SU-DHL-6 (cell line): Measurements from ENCODE around the gene RGL2.
"Not testable (repeated sequence)": the region's sequence is repeated elsewhere in the genome, so short reads cannot be mapped to it uniquely, and the experiment has no call there.

Experiments used
- H2AFZ ChIP-seq: fragments of 200-600 bp; sonication (generic); 2 replicates; pipeline ENCODE4 v1.6.1; 2014; ENCODE audit warnings: low read depth, mild to moderate bottlenecking, moderate library complexity, mixed read lengths, antibody characterized with exemption, low read length; ENCODE audit not compliant: severe bottlenecking
- H3F3A ChIP-seq: fragments of 200-600 bp; shearing (Covaris generic); 2 replicates; pipeline ENCODE4 v1.6.0; 2016; ENCODE audit warnings: antibody characterized with exemption, mild to moderate bottlenecking; ENCODE audit not compliant: insufficient read depth
- H3K27ac ChIP-seq: fragments of 200-600 bp; sonication (generic); 2 replicates; pipeline ENCODE4 v1.5.1; 2016; ENCODE audit warnings: low read depth, mild to moderate bottlenecking, low read length, moderate library complexity, mixed read lengths
- H3K27me3 ChIP-seq: fragments of 200-600 bp; sonication (generic), shearing (Covaris generic); 2 replicates; pipeline ENCODE4 v1.6.0; 2014; ENCODE audit warnings: mild to moderate bottlenecking, low read length
- H3K36me3 ChIP-seq: fragments of 200-600 bp; sonication (generic); 2 replicates; pipeline ENCODE4 v1.6.1; 2014; ENCODE audit warnings: mild to moderate bottlenecking, low read length, mixed read lengths
- H3K4me2 ChIP-seq: fragments of 300-600, 200-600 bp; shearing (Covaris generic), sonication (generic); 2 replicates; pipeline ENCODE4 v1.6.0; 2014; ENCODE audit warnings: low read length, low read depth, mild to moderate bottlenecking; ENCODE audit not compliant: poor library complexity, severe bottlenecking
- H3K4me3 ChIP-seq: fragments of 200-600 bp; sonication (generic); 2 replicates; pipeline ENCODE4 v1.5.1; 2014; ENCODE audit warnings: antibody characterized with exemption, low read length, mild to moderate bottlenecking, mixed read lengths; ENCODE audit not compliant: insufficient read depth, poor library complexity, severe bottlenecking
- H3K79me2 ChIP-seq: fragments of 200-600 bp; sonication (generic); 2 replicates; pipeline ENCODE4 v1.6.1; 2014; ENCODE audit warnings: mild to moderate bottlenecking, low read length, moderate library complexity; ENCODE audit not compliant: insufficient read depth
- H3K9ac ChIP-seq: fragments of 200-600 bp; sonication (generic); 2 replicates; pipeline ENCODE4 v1.7.0; 2014; ENCODE audit warnings: mild to moderate bottlenecking, low read length
- H3K9me2 ChIP-seq: fragments of 200-600 bp; sonication (generic); replicated peaks from 2 replicates; pipeline ENCODE4 v1.6.1; 2014; ENCODE audit warnings: low read length; ENCODE audit not compliant: insufficient read depth
- H3K9me3 ChIP-seq: fragments of 200-600 bp; sonication (generic); 2 replicates; pipeline ENCODE4 v1.6.1; 2014; ENCODE audit warnings: low read length, mixed read lengths; ENCODE audit not compliant: insufficient read depth
- H4K20me1 ChIP-seq: fragments of 200-600 bp; sonication (generic); 2 replicates; pipeline ENCODE4 v1.6.1; 2014; ENCODE audit warnings: low read depth, mild to moderate bottlenecking, antibody characterized with exemption, low read length, moderate library complexity, mixed read lengths
- CTCF ChIP-seq: fragments of 200-600 bp; sonication (generic); IDR thresholded peaks from one replicate; pipeline ENCODE4 v1.5.1; 2017; ENCODE audit warnings: antibody characterized with exemption, mild to moderate bottlenecking, low read length, moderate library complexity; ENCODE audit not compliant: insufficient read depth, poor library complexity, severe bottlenecking
- EZH2phosphoT487 ChIP-seq: fragments of 200-600 bp; sonication (generic), shearing (Covaris generic); conservative IDR thresholded peaks from 2 replicates; pipeline ENCODE4 v1.6.1; 2018; ENCODE audit warnings: mild to moderate bottlenecking, antibody characterized with exemption, low read length, moderate library complexity, mixed read lengths

RGL2 gene

DNA sequence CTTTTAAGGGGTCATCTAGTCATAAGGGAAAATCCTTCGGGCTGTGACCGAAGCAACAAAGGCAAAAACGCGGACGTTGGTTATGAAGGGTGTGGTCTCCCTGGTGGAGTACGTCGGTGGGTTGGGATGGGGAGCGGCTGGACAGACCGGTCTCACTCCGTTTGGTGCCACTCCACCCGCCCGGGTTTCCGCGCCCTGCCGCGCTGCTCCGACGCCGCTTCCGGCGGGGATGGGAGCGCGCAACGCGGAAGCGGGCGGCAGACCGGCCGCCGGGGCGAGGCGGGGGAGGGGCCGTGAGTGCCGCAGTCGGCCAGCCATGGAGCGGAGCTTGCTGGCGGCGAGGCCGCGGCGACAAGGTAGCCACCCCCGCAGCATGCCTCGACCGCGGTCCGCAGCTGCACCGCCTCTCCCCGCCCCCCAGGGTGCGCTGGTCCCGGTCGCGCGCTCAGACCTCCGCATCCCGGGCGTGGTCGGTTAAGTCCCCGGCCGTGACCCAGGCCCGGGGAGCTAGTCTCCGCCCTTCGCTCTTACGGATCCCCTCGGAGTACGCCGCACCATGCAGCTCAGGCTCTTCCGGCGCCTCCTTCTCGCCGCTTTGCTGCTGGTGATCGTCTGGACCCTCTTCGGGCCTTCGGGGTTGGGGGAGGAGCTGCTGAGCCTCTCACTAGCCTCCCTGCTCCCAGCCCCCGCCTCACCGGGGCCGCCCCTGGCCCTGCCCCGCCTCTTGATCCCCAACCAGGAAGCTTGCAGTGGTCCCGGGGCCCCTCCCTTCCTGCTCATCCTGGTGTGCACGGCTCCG, 21.7 kb downstream of the RGL2 start, which contains the start of gene B3GALT4:
B3GALT4 (plus strand) TSS at position 260 of the 799 bp plus-strand sequence; CDS start at position 557, 297 bp downstream.
- peaks cover 16% of the 10 kb centered on the region for H4K20me1 ChIP-seq
- H3K36me3 ChIP-seq = peaks cover 31% of the 10 kb centered on the region
- no peaks in the 10 kb centered on the region for H3K9me2 ChIP-seq
- peak within 1 kb of the TSS; percentile 90 for H3K27ac ChIP-seq
- peaks cover 36% of the 10 kb centered on the region for H3K79me2 ChIP-seq
- TF ChIP-seq CTCF (peak; percentile 16), EZH2phosphoT487 (no peak)
- peak within 1 kb of the TSS; percentile 3 for H2AFZ ChIP-seq
- H3K9me3 ChIP-seq = no peaks in the 10 kb centered on the region
- peak within 1 kb of the TSS; percentile 76 for H3K4me3 ChIP-seq
- H3F3A ChIP-seq = peaks cover 80% of the 10 kb centered on the region
- no peaks in the 10 kb centered on the region for H3K27me3 ChIP-seq
- H3K4me2 ChIP-seq = peak within 1 kb of the TSS; percentile 88
- H3K9ac ChIP-seq = peak within 1 kb of the TSS; percentile 75

DNA sequence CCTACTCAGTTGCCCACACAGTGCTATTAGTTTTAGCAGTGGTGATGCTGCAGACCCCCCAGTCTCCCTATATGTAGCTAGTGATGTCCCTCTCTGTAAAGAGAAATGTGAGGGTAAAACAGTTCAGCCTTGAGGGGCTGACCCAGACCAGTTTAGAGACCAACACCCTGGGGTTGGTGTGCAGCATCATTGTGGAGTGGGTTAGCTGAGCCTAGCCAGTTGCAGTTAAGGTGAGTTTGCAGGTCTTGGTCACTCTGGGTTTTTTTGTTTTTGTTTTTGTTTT, 22.2 kb downstream of the RGL2 start:
- peak overlapping the region; percentile 88 for H3K4me2 ChIP-seq
- no peak overlapping the region for H2AFZ ChIP-seq
- no peaks in the 10 kb centered on the region for H3K9me2 ChIP-seq
- H3K9ac ChIP-seq = peak overlapping the region; percentile 75
- H3K9me3 ChIP-seq = no peaks in the 10 kb centered on the region
- H4K20me1 ChIP-seq = peaks cover 16% of the 10 kb centered on the region
- H3K36me3 ChIP-seq = peaks cover 31% of the 10 kb centered on the region
- peaks cover 38% of the 10 kb centered on the region for H3K79me2 ChIP-seq
- no peak for TF ChIP-seq CTCF
- TF ChIP-seq EZH2phosphoT487 = no peak
- H3K27me3 ChIP-seq = no peaks in the 10 kb centered on the region
- H3K4me3 ChIP-seq = peak overlapping the region; percentile 76
- peaks cover 78% of the 10 kb centered on the region for H3F3A ChIP-seq
- peak overlapping the region; percentile 90 for H3K27ac ChIP-seq

GRCh38 chr6:33275795-33276580, 22.8 kb downstream of the RGL2 start:
- H2AFZ ChIP-seq, H3K9me2 ChIP-seq, H3K9me3 ChIP-seq, H3K27me3 ChIP-seq: not testable (repeated sequence)
- Histone ChIP-seq H3K4me2 (peak overlapping the region; percentile 88), H3K79me2 (peaks cover 42% of the 10 kb centered on the region), H3K27ac (peak overlapping the region; percentile 90), H3K9ac (peak overlapping the region; percentile 75), H3F3A (peaks cover 73% of the 10 kb centered on the region), H3K36me3 (peaks cover 31% of the 10 kb centered on the region), H4K20me1 (peaks cover 16% of the 10 kb centered on the region), H3K4me3 (peak overlapping the region; percentile 76)
